Hindlimb muscle (tissue), 1 donor: Measurements from ENCODE around the gene CSNK2A3. TPM values are rescaled to one million over a fixed set of nuclear protein-coding genes. Genes with fewer than 3 reads are reported as not detected.

Source experiments
- DNase-seq: peaks from one replicate; pipeline ENCODE4 v3.0.0-alpha.2; 2013
- polyA plus RNA-seq: library from polyadenylated mRNA; unstranded; fragments of 120-200 nt; gene quantifications from one replicate; pipeline ENCODE4 v1.2.1, GENCODE V29; 2013; ENCODE audit not compliant: insufficient read length

CSNK2A3 gene
- polyA plus RNA-seq, 1 donor: 1.4 TPM

- no peak for DNase-seq
Measured at GRCh38 chr11:11335043-11335442, 18.0 kb downstream of the CSNK2A3 start.

GRCh38 chr11:11334607-11335006 is 18.4 kb downstream of the CSNK2A3 start:
- DNase-seq: no peak

- DNase-seq: no peak
Measured at GRCh38 chr11:11332141-11332710, 20.8 kb downstream of the CSNK2A3 start.

GRCh38 chr11:11329062-11329806 is 23.8 kb downstream of the CSNK2A3 start:
- no peak for DNase-seq

GRCh38 chr11:11324090-11324489 is 29.0 kb downstream of the CSNK2A3 start:
- DNase-seq: no peak

- no peak for DNase-seq
Measured at GRCh38 chr11:11322101-11322500, 30.9 kb downstream of the CSNK2A3 start.

- DNase-seq: no peak
Measured at GRCh38 chr11:11320825-11321224, 32.2 kb downstream of the CSNK2A3 start.

- DNase-seq: no peak
Measured at GRCh38 chr11:11318961-11319360, 34.1 kb downstream of the CSNK2A3 start.

- no peak for DNase-seq
Measured at GRCh38 chr11:11318461-11318860, 34.6 kb downstream of the CSNK2A3 start.

- DNase-seq: no peak
Measured at GRCh38 chr11:11316651-11317230, 36.3 kb downstream of the CSNK2A3 start.

GRCh38 chr11:11313902-11314692 is 39.0 kb downstream of the CSNK2A3 start:
- no peak for DNase-seq

GRCh38 chr11:11313426-11313825 is 39.6 kb downstream of the CSNK2A3 start:
- DNase-seq: no peak

GRCh38 chr11:11312738-11313137 is 40.3 kb downstream of the CSNK2A3 start:
- DNase-seq: no peak

GRCh38 chr11:11311169-11311568 is 41.9 kb downstream of the CSNK2A3 start:
- DNase-seq: no peak

- no peak for DNase-seq
Measured at GRCh38 chr11:11309906-11310305, 43.1 kb downstream of the CSNK2A3 start.

GRCh38 chr11:11308249-11308648 is 44.8 kb downstream of the CSNK2A3 start:
- no peak for DNase-seq

- no peak for DNase-seq
Measured at GRCh38 chr11:11306855-11307254, 46.2 kb downstream of the CSNK2A3 start.

GRCh38 chr11:11304550-11304949 is 48.5 kb downstream of the CSNK2A3 start:
- DNase-seq: no peak

GRCh38 chr11:11302565-11302964 is 50.5 kb downstream of the CSNK2A3 start:
- DNase-seq: no peak
